Esophagus muscularis mucosa (tissue), 4 donors: ENCODE results near the gene F11R.

ENCODE experiments used
- CTCF ChIP-seq, 3 experiments: fragments of 200-600 bp in 2 of 3; fragments of 450-650 bp in 1 of 3; sonication (generic) in 2 of 3; IDR thresholded peaks; one replicate each; pipeline ENCODE4 v1.5.1; 2017 to 2019; ENCODE audit warnings: antibody characterized with exemption in 3 of 3, mild to moderate bottlenecking in 2 of 3, moderate library complexity in 1 of 3
- EP300 ChIP-seq: sonication (generic); formaldehyde crosslinking; IDR thresholded peaks from one replicate; pipeline ENCODE4 v1.6.1; 2017; ENCODE audit warnings: antibody characterized with exemption
- POLR2A ChIP-seq: fragments of 450-650 bp; IDR thresholded peaks from one replicate; pipeline ENCODE4 v1.6.1; 2017; ENCODE audit warnings: antibody characterized with exemption, moderate library complexity, mild to moderate bottlenecking, low read depth
- POLR2AphosphoS5 ChIP-seq, 2 donors: sonication (generic); formaldehyde crosslinking; IDR thresholded peaks; one replicate each; pipeline ENCODE4 v1.6.1; 2017; ENCODE audit warnings: antibody characterized with exemption in 2 of 2

GRCh38 chr1:161018631-161018930 is 2.4 kb downstream of the F11R start:
- TF ChIP-seq CTCF (IDR thresholded peaks at IDR 0.05) (no peak), POLR2A (no peak), EP300 (no peak), POLR2AphosphoS5 (IDR thresholded peaks at IDR 0.05) (no peak)
